ENCODE measurements around the gene CHI3L1. TPM values are rescaled to one million over a fixed set of nuclear protein-coding genes. Genes with fewer than 3 reads are reported as not detected.

Gene CHI3L1
- total RNA-seq, 1 experiment from 2014 or later, result 0.75 TPM

GRCh38 chr1:203162403-203162802 is 24.1 kb downstream of the CHI3L1 start:
- DNase-seq (ENCODE audit: unreplicated experiment), result no peak
- H3K4me3 Mint-ChIP-seq (ENCODE audit: unreplicated experiment), result no peak overlapping the region
- H3K4me1 Mint-ChIP-seq (ENCODE audit: insufficient read depth, unreplicated experiment), result peaks cover 4% of the 10 kb centered on the region
- no peaks in the 10 kb centered on the region for H3K36me3 Mint-ChIP-seq (ENCODE audit: insufficient read depth, unreplicated experiment)
- peaks cover 14% of the 10 kb centered on the region for H3K27me3 Mint-ChIP-seq (ENCODE audit: insufficient read depth, unreplicated experiment)
- ChIA-PET POLR2A (interaction anchor here (0.6 to 1.4 kb wide), 3 partner anchors 10 to 1133 kb away, joined by 3 to 4 read pairs (median 3); no protein-coding TSS in a partner anchor), CTCF (interaction anchor here (0.7 to 4.3 kb wide), 9 partner anchors 8 to 180 kb away, joined by 3 to 34 read pairs (median 3); no protein-coding TSS in a partner anchor)
- intact Hi-C loops (cut with micrococcal nuclease), result no loop called here
- no peak for TF ChIP-seq CTCF (IDR thresholded peaks at IDR 0.05; ENCODE audit: unreplicated experiment)
- peaks cover 21% of the 10 kb centered on the region for H3K9me3 Mint-ChIP-seq (ENCODE audit: unreplicated experiment)
- no TSS peak for BruUV-seq (replicated peaks)
- no peak overlapping the region for H3K27ac Mint-ChIP-seq (ENCODE audit: low read depth, unreplicated experiment)

- Mint-ChIP-seq H3K9me3 (ENCODE audit: unreplicated experiment) (peaks cover 21% of the 10 kb centered on the region), H3K27me3 (ENCODE audit: insufficient read depth, unreplicated experiment) (peaks cover 14% of the 10 kb centered on the region), H3K36me3 (ENCODE audit: insufficient read depth, unreplicated experiment) (no peaks in the 10 kb centered on the region), H3K4me1 (ENCODE audit: insufficient read depth, unreplicated experiment) (no peaks in the 10 kb centered on the region), H3K27ac (ENCODE audit: low read depth, unreplicated experiment) (no peak overlapping the region), H3K4me3 (ENCODE audit: unreplicated experiment) (no peak overlapping the region)
- CTCF ChIA-PET, result interaction anchor here (0.9 to 4.3 kb wide), 9 partner anchors 10 to 180 kb away, joined by 3 to 34 read pairs (median 5); no protein-coding TSS in a partner anchor
- TF ChIP-seq CTCF (IDR thresholded peaks at IDR 0.05; ENCODE audit: unreplicated experiment), result no peak
- BruUV-seq (replicated peaks), result no TSS peak
- DNase-seq (ENCODE audit: unreplicated experiment), result no peak
- POLR2A ChIA-PET, result interaction anchor here (0.6 to 1.4 kb wide), 4 partner anchors 9 to 1132 kb away, joined by 3 to 4 read pairs (median 3); partner anchors contain the start of gene PCAT6
- intact Hi-C loops (cut with micrococcal nuclease), result no loop called here
Observed at GRCh38 chr1:203161703-203162102, 24.8 kb downstream of the CHI3L1 start.

GRCh38 chr1:203161175-203161574 is 25.3 kb downstream of the CHI3L1 start:
- H3K9me3 Mint-ChIP-seq (ENCODE audit: unreplicated experiment), result peaks cover 21% of the 10 kb centered on the region
- no peak overlapping the region for H3K4me3 Mint-ChIP-seq (ENCODE audit: unreplicated experiment)
- POLR2A ChIA-PET, result interaction anchor here (0.7 to 1.4 kb wide), 5 partner anchors 9 to 351 kb away, joined by 3 read pairs; partner anchors contain the start of gene PCAT6
- peaks cover 3% of the 10 kb centered on the region for H3K4me1 Mint-ChIP-seq (ENCODE audit: insufficient read depth, unreplicated experiment)
- no peak overlapping the region for H3K27ac Mint-ChIP-seq (ENCODE audit: low read depth, unreplicated experiment)
- no peak for DNase-seq (ENCODE audit: unreplicated experiment)
- TF ChIP-seq CTCF (IDR thresholded peaks at IDR 0.05; ENCODE audit: unreplicated experiment), result no peak
- no peaks in the 10 kb centered on the region for H3K36me3 Mint-ChIP-seq (ENCODE audit: insufficient read depth, unreplicated experiment)
- CTCF ChIA-PET, result interaction anchor here (1.2 to 4.3 kb wide), 5 partner anchors 11 to 121 kb away, joined by 3 to 34 read pairs (median 11); no protein-coding TSS in a partner anchor
- intact Hi-C loops (cut with micrococcal nuclease), result no loop called here
- H3K27me3 Mint-ChIP-seq (ENCODE audit: insufficient read depth, unreplicated experiment), result peaks cover 14% of the 10 kb centered on the region
- no TSS peak for BruUV-seq (replicated peaks)

GRCh38 chr1:203159844-203160243 is 26.7 kb downstream of the CHI3L1 start:
- no peak for DNase-seq (ENCODE audit: unreplicated experiment)
- POLR2A ChIA-PET, result interaction anchor here (0.7 to 0.8 kb wide), 2 partner anchors 124 to 213 kb away, joined by 3 read pairs; no protein-coding TSS in a partner anchor
- Mint-ChIP-seq H3K4me3 (ENCODE audit: unreplicated experiment) (no peak overlapping the region), H3K27ac (ENCODE audit: low read depth, unreplicated experiment) (no peak overlapping the region), H3K4me1 (ENCODE audit: insufficient read depth, unreplicated experiment) (peaks cover 11% of the 10 kb centered on the region), H3K36me3 (ENCODE audit: insufficient read depth, unreplicated experiment) (no peaks in the 10 kb centered on the region), H3K27me3 (ENCODE audit: insufficient read depth, unreplicated experiment) (peaks cover 14% of the 10 kb centered on the region), H3K9me3 (ENCODE audit: unreplicated experiment) (peaks cover 21% of the 10 kb centered on the region)
- TF ChIP-seq CTCF (IDR thresholded peaks at IDR 0.05; ENCODE audit: unreplicated experiment), result no peak
- intact Hi-C loops (cut with micrococcal nuclease), result no loop called here
- BruUV-seq (replicated peaks), result no TSS peak
- CTCF ChIA-PET, result interaction anchor here (0.6 to 3.7 kb wide), 5 partner anchors 12 to 1525 kb away, joined by 3 to 34 read pairs (median 3); no protein-coding TSS in a partner anchor

All from MCF 10A (cell line).